ENCODE data around the gene LMAN2.

Gene LMAN2

GRCh38 chr5:177351392-177352329, at the start of gene LMAN2:
Gene LMAN2 (minus strand): TSS chr5:177351668. CDS start chr5:177351647, 21 bp downstream.
- no peaks in the 10 kb centered on the region for H3K27me3 Mint-ChIP-seq (ENCODE audit: low read depth)
- peak within 1 kb of the TSS; percentile 97 for H3K4me3 Mint-ChIP-seq
- peak within 1 kb of the TSS; percentile 100 for H3K27ac Mint-ChIP-seq
- H3K4me1 Mint-ChIP-seq (ENCODE audit: low read depth), result peaks cover 46% of the 10 kb centered on the region
- peaks cover 24% of the 10 kb centered on the region for H3K36me3 Mint-ChIP-seq (ENCODE audit: low read depth)
- H3K9me3 Mint-ChIP-seq, result peaks cover 14% of the 10 kb centered on the region

- Mint-ChIP-seq H3K36me3 (ENCODE audit: low read depth) (no peaks in the 10 kb centered on the region), H3K27ac (no peak within 1 kb of the TSS), H3K4me3 (no peak within 1 kb of the TSS), H3K9me3 (no peaks in the 10 kb centered on the region), H3K4me1 (ENCODE audit: low read depth) (peaks cover 11% of the 10 kb centered on the region), H3K27me3 (ENCODE audit: low read depth) (peaks cover 42% of the 10 kb centered on the region)
Measured at GRCh38 chr5:177399997-177400868, 48.8 kb upstream of the LMAN2 start, which contains the start of gene PFN3. Gene PFN3 (minus strand): TSS chr5:177400661. CDS start chr5:177400576, 85 bp downstream.

GRCh38 chr5:177397875-177398390, 46.5 kb upstream of the LMAN2 start:
- H3K36me3 Mint-ChIP-seq (ENCODE audit: low read depth), result no peaks in the 10 kb centered on the region
- H3K9me3 Mint-ChIP-seq, result no peaks in the 10 kb centered on the region
- H3K27ac Mint-ChIP-seq, result no peak overlapping the region
- H3K27me3 Mint-ChIP-seq (ENCODE audit: low read depth), result peaks cover 32% of the 10 kb centered on the region
- peaks cover 5% of the 10 kb centered on the region for H3K4me1 Mint-ChIP-seq (ENCODE audit: low read depth)
- no peak overlapping the region for H3K4me3 Mint-ChIP-seq

- Mint-ChIP-seq H3K4me1 (ENCODE audit: low read depth) (no peaks in the 10 kb centered on the region), H3K27me3 (ENCODE audit: low read depth) (peaks cover 21% of the 10 kb centered on the region), H3K4me3 (no peak overlapping the region), H3K27ac (no peak overlapping the region), H3K36me3 (ENCODE audit: low read depth) (no peaks in the 10 kb centered on the region), H3K9me3 (no peaks in the 10 kb centered on the region)
Measured at GRCh38 chr5:177396807-177397206, 45.3 kb upstream of the LMAN2 start.

- H3K27me3 Mint-ChIP-seq (ENCODE audit: low read depth), result peaks cover 14% of the 10 kb centered on the region
Measured at GRCh38 chr5:177396078-177396477, 44.6 kb upstream of the LMAN2 start.

GRCh38 chr5:177393990-177394389, 42.5 kb upstream of the LMAN2 start:
- H3K27ac Mint-ChIP-seq, result no peak overlapping the region
- H3K27me3 Mint-ChIP-seq (ENCODE audit: low read depth), result peaks cover 13% of the 10 kb centered on the region
- H3K9me3 Mint-ChIP-seq, result no peaks in the 10 kb centered on the region
- H3K36me3 Mint-ChIP-seq (ENCODE audit: low read depth), result no peaks in the 10 kb centered on the region
- no peak overlapping the region for H3K4me3 Mint-ChIP-seq
- H3K4me1 Mint-ChIP-seq (ENCODE audit: low read depth), result peaks cover 22% of the 10 kb centered on the region

More at GRCh38 chr5:177396078-177396477, 44.6 kb upstream of the LMAN2 start:
- Mint-ChIP-seq H3K4me1 (ENCODE audit: low read depth) (peaks cover 3% of the 10 kb centered on the region), H3K4me3 (no peak overlapping the region), H3K36me3 (ENCODE audit: low read depth) (no peaks in the 10 kb centered on the region), H3K27ac (no peak overlapping the region), H3K9me3 (no peaks in the 10 kb centered on the region)

GRCh38 chr5:177393206-177393765, 41.8 kb upstream of the LMAN2 start:
- no peak overlapping the region for H3K27ac Mint-ChIP-seq
- peaks cover 8% of the 10 kb centered on the region for H3K27me3 Mint-ChIP-seq (ENCODE audit: low read depth)
- H3K4me3 Mint-ChIP-seq, result no peak overlapping the region

GRCh38 chr5:177392765-177393164, 41.3 kb upstream of the LMAN2 start:
- Mint-ChIP-seq H3K27me3 (ENCODE audit: low read depth) (peaks cover 8% of the 10 kb centered on the region), H3K27ac (no peak overlapping the region), H3K36me3 (ENCODE audit: low read depth) (no peaks in the 10 kb centered on the region), H3K4me1 (ENCODE audit: low read depth) (peaks cover 29% of the 10 kb centered on the region), H3K4me3 (no peak overlapping the region), H3K9me3 (no peaks in the 10 kb centered on the region)

More at GRCh38 chr5:177393206-177393765, 41.8 kb upstream of the LMAN2 start:
- peaks cover 29% of the 10 kb centered on the region for H3K4me1 Mint-ChIP-seq (ENCODE audit: low read depth)
- no peaks in the 10 kb centered on the region for H3K36me3 Mint-ChIP-seq (ENCODE audit: low read depth)
- H3K9me3 Mint-ChIP-seq, result no peaks in the 10 kb centered on the region

- H3K4me1 Mint-ChIP-seq (ENCODE audit: low read depth), result peaks cover 29% of the 10 kb centered on the region
- no peaks in the 10 kb centered on the region for H3K36me3 Mint-ChIP-seq (ENCODE audit: low read depth)
- no peaks in the 10 kb centered on the region for H3K9me3 Mint-ChIP-seq
- H3K27ac Mint-ChIP-seq, result peak overlapping the region; percentile 68
- peak overlapping the region; percentile 14 for H3K4me3 Mint-ChIP-seq
- H3K27me3 Mint-ChIP-seq (ENCODE audit: low read depth), result peaks cover 4% of the 10 kb centered on the region
Measured at GRCh38 chr5:177390363-177391300, 39.2 kb upstream of the LMAN2 start.

GRCh38 chr5:177389241-177390169, 38.0 kb upstream of the LMAN2 start:
- Mint-ChIP-seq H3K27me3 (ENCODE audit: low read depth) (no peaks in the 10 kb centered on the region), H3K4me1 (ENCODE audit: low read depth) (peaks cover 29% of the 10 kb centered on the region), H3K9me3 (no peaks in the 10 kb centered on the region), H3K36me3 (ENCODE audit: low read depth) (no peaks in the 10 kb centered on the region), H3K27ac (peak overlapping the region; percentile 74), H3K4me3 (peak overlapping the region; percentile 26)

- Mint-ChIP-seq H3K27ac (peak overlapping the region; percentile 13), H3K4me1 (ENCODE audit: low read depth) (peaks cover 29% of the 10 kb centered on the region), H3K4me3 (no peak overlapping the region), H3K36me3 (ENCODE audit: low read depth) (no peaks in the 10 kb centered on the region), H3K27me3 (ENCODE audit: low read depth) (no peaks in the 10 kb centered on the region), H3K9me3 (no peaks in the 10 kb centered on the region)
Measured at GRCh38 chr5:177388521-177389052, 37.1 kb upstream of the LMAN2 start.

GRCh38 chr5:177387405-177387804, 35.9 kb upstream of the LMAN2 start:
- peaks cover 30% of the 10 kb centered on the region for H3K4me1 Mint-ChIP-seq (ENCODE audit: low read depth)
- H3K27ac Mint-ChIP-seq, result no peak overlapping the region
- H3K4me3 Mint-ChIP-seq, result no peak overlapping the region
- no peaks in the 10 kb centered on the region for H3K27me3 Mint-ChIP-seq (ENCODE audit: low read depth)
- no peaks in the 10 kb centered on the region for H3K9me3 Mint-ChIP-seq
- H3K36me3 Mint-ChIP-seq (ENCODE audit: low read depth), result no peaks in the 10 kb centered on the region
